Neural crest cell (in vitro differentiated cells): ENCODE measurements around the gene IRX6. TPM values are rescaled to one million over a fixed set of nuclear protein-coding genes. Genes with fewer than 3 reads are reported as not detected.

Source experiments
- DNase-seq: peaks from one replicate; pipeline ENCODE4 v3.0.0; 2021; ENCODE audit warnings: low read depth, mixed read lengths, low spot score
- H3K27ac Mint-ChIP-seq: one replicate; pipeline ENCODE4 v1.8.0; 2021; ENCODE audit warnings: mild to moderate bottlenecking, mixed read lengths; ENCODE audit not compliant: unreplicated experiment
- H3K27me3 Mint-ChIP-seq: 2 replicates; pipeline ENCODE4 v1.8.0; 2021; ENCODE audit warnings: low read depth, mild to moderate bottlenecking, mixed read lengths
- H3K36me3 Mint-ChIP-seq: 2 replicates; pipeline ENCODE4 v1.8.0; 2021; ENCODE audit warnings: low read depth, mild to moderate bottlenecking, mixed read lengths
- H3K4me1 Mint-ChIP-seq: 2 replicates; pipeline ENCODE4 v1.8.0; 2021; ENCODE audit warnings: mixed read lengths
- H3K4me3 Mint-ChIP-seq: one replicate; pipeline ENCODE4 v1.8.0; 2021; ENCODE audit warnings: mild to moderate bottlenecking, mixed read lengths
- H3K9me3 Mint-ChIP-seq: 2 replicates; pipeline ENCODE4 v1.8.0; 2021; ENCODE audit warnings: mixed read lengths
- CTCF ChIP-seq: fragments of 200-600 bp; sonication (generic); conservative IDR thresholded peaks from 2 replicates; pipeline ENCODE4 v1.5.0; 2021; ENCODE audit warnings: antibody characterized with exemption, mild to moderate bottlenecking
- total RNA-seq: library from RNA; stranded (reverse); gene quantifications from 2 replicates; pipeline ENCODE4 v1.2.1, GENCODE V29; 2021

IRX6 gene
- total RNA-seq, 1 donor from 2014 or later, result 0.14 TPM

- no peak overlapping the region for H3K4me3 Mint-ChIP-seq
- H3K4me1 Mint-ChIP-seq, result peaks cover 23% of the 10 kb centered on the region
- no peak for DNase-seq
Observed at GRCh38 chr16:55328611-55329569, 4.9 kb downstream of the IRX6 start.

GRCh38 chr16:55329791-55330428 lies 5.9 kb downstream of the IRX6 start:
- H3K9me3 Mint-ChIP-seq, result no peaks in the 10 kb centered on the region
- no peak for TF ChIP-seq CTCF
- H3K27me3 Mint-ChIP-seq, result peaks cover 99% of the 10 kb centered on the region
- no peak for DNase-seq
- H3K4me3 Mint-ChIP-seq, result peak overlapping the region; percentile 40
- peaks cover 23% of the 10 kb centered on the region for H3K4me1 Mint-ChIP-seq
- H3K36me3 Mint-ChIP-seq, result peaks cover 3% of the 10 kb centered on the region
- no peak overlapping the region for H3K27ac Mint-ChIP-seq

More at GRCh38 chr16:55328611-55329569, 4.9 kb downstream of the IRX6 start:
- Mint-ChIP-seq H3K27ac (no peak overlapping the region), H3K9me3 (no peaks in the 10 kb centered on the region), H3K27me3 (peaks cover 97% of the 10 kb centered on the region), H3K36me3 (peaks cover 3% of the 10 kb centered on the region)
- TF ChIP-seq CTCF, result no peak

GRCh38 chr16:55330781-55331647 lies 7.0 kb downstream of the IRX6 start:
- H3K27me3 Mint-ChIP-seq, result peaks cover 99% of the 10 kb centered on the region
- no peak for TF ChIP-seq CTCF
- peaks cover 3% of the 10 kb centered on the region for H3K36me3 Mint-ChIP-seq
- no peak overlapping the region for H3K27ac Mint-ChIP-seq
- H3K4me1 Mint-ChIP-seq, result peaks cover 14% of the 10 kb centered on the region
- DNase-seq, result no peak
- H3K9me3 Mint-ChIP-seq, result no peaks in the 10 kb centered on the region
- peak overlapping the region; percentile 82 for H3K4me3 Mint-ChIP-seq

GRCh38 chr16:55331648-55332185 lies 7.7 kb downstream of the IRX6 start:
- peak overlapping the region; percentile 82 for H3K4me3 Mint-ChIP-seq
- no peak for DNase-seq
- H3K9me3 Mint-ChIP-seq, result no peaks in the 10 kb centered on the region
- H3K4me1 Mint-ChIP-seq, result peaks cover 14% of the 10 kb centered on the region
- H3K27ac Mint-ChIP-seq, result no peak overlapping the region
- TF ChIP-seq CTCF, result no peak
- peaks cover 95% of the 10 kb centered on the region for H3K27me3 Mint-ChIP-seq
- peaks cover 3% of the 10 kb centered on the region for H3K36me3 Mint-ChIP-seq

- Mint-ChIP-seq H3K9me3 (no peaks in the 10 kb centered on the region), H3K4me3 (no peak overlapping the region), H3K27ac (no peak overlapping the region), H3K4me1 (peaks cover 14% of the 10 kb centered on the region), H3K36me3 (peaks cover 3% of the 10 kb centered on the region), H3K27me3 (peaks cover 90% of the 10 kb centered on the region)
- TF ChIP-seq CTCF, result no peak
- DNase-seq, result no peak
Observed at GRCh38 chr16:55333684-55334083, 9.7 kb downstream of the IRX6 start.
